Osteoblast (primary cell): ENCODE measurements around the gene SP140. TPM values are rescaled to one million over a fixed set of nuclear protein-coding genes. Genes with fewer than 3 reads are reported as not detected.

Source experiments
- DNase-seq: peaks from one replicate; pipeline ENCODE4 v3.0.0; 2011; ENCODE audit warnings: low spot score, mixed read lengths; ENCODE audit not compliant: insufficient read length; ENCODE audit errors: missing footprints
- H2AFZ ChIP-seq: 2 replicates; pipeline ENCODE4 v1.6.0; 2011; ENCODE audit warnings: mild to moderate bottlenecking, low read length
- H3K27ac ChIP-seq: 2 replicates; pipeline ENCODE4 v1.5.1; 2011; ENCODE audit warnings: mild to moderate bottlenecking, low read depth, low read length, moderate library complexity
- H3K27me3 ChIP-seq: 2 replicates; pipeline ENCODE4 v1.6.0; 2012; ENCODE audit warnings: mild to moderate bottlenecking, control low read depth, inconsistent platforms, low read length, moderate library complexity; ENCODE audit not compliant: insufficient read depth
- H3K36me3 ChIP-seq: 2 replicates; pipeline ENCODE4 v1.5.1; 2011; ENCODE audit warnings: mild to moderate bottlenecking, low read length, control low read depth, moderate library complexity; ENCODE audit not compliant: insufficient read depth
- H3K4me1 ChIP-seq: 2 replicates; pipeline ENCODE4 v1.5.1; 2011; ENCODE audit warnings: mild to moderate bottlenecking, low read length, control low read depth, moderate library complexity; ENCODE audit not compliant: insufficient read depth
- H3K4me2 ChIP-seq: 2 replicates; pipeline ENCODE4 v1.6.0; 2011; ENCODE audit warnings: mild to moderate bottlenecking, low read length; ENCODE audit not compliant: insufficient read depth
- H3K4me3 ChIP-seq: fragments of 200-600 bp; sonication (generic); 3 replicates; pipeline ENCODE4 v1.5.1; 2012; ENCODE audit warnings: mild to moderate bottlenecking, low read length, inconsistent platforms; ENCODE audit not compliant: insufficient read depth
- H3K79me2 ChIP-seq: 2 replicates; pipeline ENCODE4 v1.6.0; 2012; ENCODE audit warnings: mild to moderate bottlenecking, low read length, control low read depth, inconsistent platforms; ENCODE audit not compliant: insufficient read depth
- H3K9me3 ChIP-seq: 2 replicates; pipeline ENCODE4 v1.5.1; 2011; ENCODE audit warnings: low read depth, low read length, control low read depth
- H4K20me1 ChIP-seq: 2 replicates; pipeline ENCODE4 v1.6.0; 2012; ENCODE audit warnings: mild to moderate bottlenecking, low read length, control low read depth; ENCODE audit not compliant: insufficient read depth
- total RNA-seq: library from RNA; depleted of rRNA; stranded (reverse); fragments of >200 nt; gene quantifications from 2 replicates; pipeline ENCODE4 v1.2.3, GENCODE V29; 2012
- TF ChIP-seq, protein P1 (sequence below): IDR thresholded peaks from 2 replicates; pipeline ENCODE4 v1.5.1; 2011; ENCODE audit warnings: mild to moderate bottlenecking, low read depth, low read length, moderate library complexity; ENCODE audit errors: extremely low read depth

SP140 gene
- total RNA-seq, 1 donor, result 0.36 TPM

DNA sequence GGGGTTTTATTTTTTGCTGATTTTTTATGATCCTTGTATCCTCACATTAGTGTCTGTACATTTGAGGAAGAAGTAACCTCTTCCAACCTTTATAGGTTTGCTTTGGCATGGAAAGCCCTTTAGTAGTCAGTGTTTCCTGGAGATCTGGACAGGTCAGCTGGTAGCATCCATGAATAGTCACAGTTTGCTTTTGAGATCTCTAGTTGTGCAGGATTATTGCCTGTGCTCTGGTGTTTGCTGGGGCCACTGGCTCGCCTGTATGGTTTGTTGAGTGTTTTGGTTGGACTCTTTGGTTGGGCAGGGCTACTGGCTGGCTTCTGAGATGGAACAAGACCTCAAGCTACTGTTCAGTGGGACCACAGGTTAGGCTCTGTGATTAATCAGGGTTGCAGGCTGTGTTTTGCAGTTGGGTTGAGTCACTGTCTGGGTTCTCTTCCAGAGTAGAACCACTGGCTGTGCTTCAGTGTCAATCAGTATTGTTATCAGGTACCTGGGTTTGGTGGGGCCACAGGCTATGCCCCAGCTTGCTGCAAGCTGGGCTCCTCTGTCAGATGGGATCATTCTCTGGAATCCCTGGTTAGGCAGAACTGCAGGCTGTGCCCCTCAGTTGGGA is 121.5 kb downstream of the SP140 start:
- Histone ChIP-seq H3K27ac (no peak overlapping the region), H2AFZ (no peak overlapping the region), H3K79me2 (peaks cover 42% of the 10 kb centered on the region), H3K4me1 (no peaks in the 10 kb centered on the region), H3K4me3 (no peak overlapping the region), H3K9me3 (no peaks in the 10 kb centered on the region), H3K4me2 (no peak overlapping the region), H3K27me3 (no peaks in the 10 kb centered on the region), H4K20me1 (peaks cover 12% of the 10 kb centered on the region), H3K36me3 (no peaks in the 10 kb centered on the region)
- DNase-seq, result peak; percentile 64
- TF ChIP-seq, protein P1, sequence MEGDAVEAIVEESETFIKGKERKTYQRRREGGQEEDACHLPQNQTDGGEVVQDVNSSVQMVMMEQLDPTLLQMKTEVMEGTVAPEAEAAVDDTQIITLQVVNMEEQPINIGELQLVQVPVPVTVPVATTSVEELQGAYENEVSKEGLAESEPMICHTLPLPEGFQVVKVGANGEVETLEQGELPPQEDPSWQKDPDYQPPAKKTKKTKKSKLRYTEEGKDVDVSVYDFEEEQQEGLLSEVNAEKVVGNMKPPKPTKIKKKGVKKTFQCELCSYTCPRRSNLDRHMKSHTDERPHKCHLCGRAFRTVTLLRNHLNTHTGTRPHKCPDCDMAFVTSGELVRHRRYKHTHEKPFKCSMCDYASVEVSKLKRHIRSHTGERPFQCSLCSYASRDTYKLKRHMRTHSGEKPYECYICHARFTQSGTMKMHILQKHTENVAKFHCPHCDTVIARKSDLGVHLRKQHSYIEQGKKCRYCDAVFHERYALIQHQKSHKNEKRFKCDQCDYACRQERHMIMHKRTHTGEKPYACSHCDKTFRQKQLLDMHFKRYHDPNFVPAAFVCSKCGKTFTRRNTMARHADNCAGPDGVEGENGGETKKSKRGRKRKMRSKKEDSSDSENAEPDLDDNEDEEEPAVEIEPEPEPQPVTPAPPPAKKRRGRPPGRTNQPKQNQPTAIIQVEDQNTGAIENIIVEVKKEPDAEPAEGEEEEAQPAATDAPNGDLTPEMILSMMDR, result no peak

- Histone ChIP-seq H3K4me1 (no peaks in the 10 kb centered on the region), H3K27ac (no peak overlapping the region), H3K36me3 (no peaks in the 10 kb centered on the region), H3K4me2 (no peak overlapping the region), H3K79me2 (peaks cover 44% of the 10 kb centered on the region), H3K9me3 (no peaks in the 10 kb centered on the region), H3K4me3 (no peak overlapping the region), H4K20me1 (peaks cover 12% of the 10 kb centered on the region), H2AFZ (no peak overlapping the region), H3K27me3 (no peaks in the 10 kb centered on the region)
- peak; percentile 39 for DNase-seq
- TF ChIP-seq, protein P1, result no peak
Observed at GRCh38 chr2:230347659-230348305, 122.2 kb downstream of the SP140 start.

DNA sequence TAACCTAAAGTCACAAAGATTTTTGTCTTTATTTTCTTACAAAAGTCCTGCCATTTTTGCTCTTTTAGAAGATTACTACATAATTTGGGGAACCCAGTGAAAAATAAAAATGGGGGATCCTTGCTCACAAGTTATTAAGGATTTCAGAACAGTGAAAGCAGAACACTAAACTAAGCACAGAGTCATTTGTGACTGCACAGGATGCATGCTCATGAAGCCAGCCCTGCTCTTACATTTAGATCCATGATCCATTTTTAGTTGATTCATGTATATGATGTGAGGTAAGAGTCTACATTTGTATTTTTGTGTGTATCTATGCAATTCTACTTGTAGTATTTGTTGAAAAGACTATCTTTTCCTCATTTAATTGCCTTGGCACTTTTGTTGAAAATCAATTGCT is 123.3 kb downstream of the SP140 start:
- no peaks in the 10 kb centered on the region for H3K27me3 ChIP-seq
- H2AFZ ChIP-seq, result no peak overlapping the region
- no peak overlapping the region for H3K4me3 ChIP-seq
- H4K20me1 ChIP-seq, result peaks cover 12% of the 10 kb centered on the region
- H3K79me2 ChIP-seq, result peaks cover 40% of the 10 kb centered on the region
- TF ChIP-seq, protein P1, result no peak
- no peak overlapping the region for H3K27ac ChIP-seq
- DNase-seq, result no peak
- no peaks in the 10 kb centered on the region for H3K9me3 ChIP-seq
- H3K4me1 ChIP-seq, result no peaks in the 10 kb centered on the region
- H3K4me2 ChIP-seq, result no peak overlapping the region
- no peaks in the 10 kb centered on the region for H3K36me3 ChIP-seq

DNA sequence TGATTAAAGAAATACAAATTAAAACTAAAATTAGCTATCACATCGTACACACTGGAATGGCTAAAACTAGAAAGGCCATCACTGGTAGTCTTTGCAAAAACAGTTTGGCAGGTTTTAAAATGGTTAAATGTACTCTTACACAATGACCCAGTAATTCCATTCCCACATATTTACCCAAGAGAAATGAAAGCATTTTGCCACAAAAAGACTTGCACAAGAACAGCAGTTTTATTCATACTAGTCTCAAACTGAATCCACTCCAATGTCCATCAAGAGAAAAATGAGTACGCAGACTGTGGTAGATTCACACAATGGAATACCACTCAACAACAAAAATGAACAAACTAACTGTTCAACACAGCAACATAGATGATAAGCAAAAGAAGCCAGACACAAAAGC is 130.5 kb downstream of the SP140 start:
- H3K4me1 ChIP-seq, result peaks cover 9% of the 10 kb centered on the region

More for the DNA sequence above, 130.5 kb downstream of the SP140 start:
- H3K4me3 ChIP-seq, result no peak overlapping the region
- peaks cover 9% of the 10 kb centered on the region for H3K36me3 ChIP-seq
- peaks cover 5% of the 10 kb centered on the region for H3K79me2 ChIP-seq
- no peak overlapping the region for H2AFZ ChIP-seq
- peak overlapping the region; percentile 2 for H3K4me2 ChIP-seq
- no peaks in the 10 kb centered on the region for H3K9me3 ChIP-seq
- no peaks in the 10 kb centered on the region for H4K20me1 ChIP-seq
- DNase-seq, result peak; percentile 65
- TF ChIP-seq, protein P1, result no peak
- H3K27me3 ChIP-seq, result no peaks in the 10 kb centered on the region
- no peak overlapping the region for H3K27ac ChIP-seq
